ENCODE measurements around the gene KAT2B. TPM values are rescaled to one million over a fixed set of nuclear protein-coding genes. Genes with fewer than 3 reads are reported as not detected.

Gene KAT2B
- total RNA-seq, 1 experiment from 2014 or later: 4.6 TPM

DNA sequence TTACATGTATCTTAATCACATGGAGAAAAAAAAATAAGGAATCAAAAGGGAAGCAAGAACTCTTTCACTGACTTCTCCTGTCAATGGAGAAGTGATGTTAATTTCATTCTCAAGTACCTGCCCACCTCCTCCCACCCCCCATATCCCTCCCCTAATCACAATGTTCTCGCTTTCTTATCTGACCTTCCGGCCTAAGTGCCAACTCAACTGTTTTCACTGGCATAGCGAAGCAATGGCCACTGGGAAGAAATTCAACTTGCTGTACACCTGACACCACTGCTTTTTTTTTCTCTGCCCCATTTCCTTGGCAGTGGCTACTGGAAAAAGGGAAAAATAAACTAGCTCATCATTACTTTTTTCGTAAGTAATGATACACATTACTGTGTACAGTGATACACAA lies 142.0 kb downstream of the KAT2B start:
- POLR2A ChIA-PET (ENCODE audit: low non-redundant PET): no interaction called here
- CTCF ChIA-PET: no interaction called here
- Histone ChIP-seq H3K27ac (ENCODE audit: low read depth, low read length, poor library complexity, severe bottlenecking) (no peak overlapping the region), H3K36me3 (ENCODE audit: insufficient read depth, low read length, poor library complexity, severe bottlenecking) (peaks cover 55% of the 10 kb centered on the region), H3K4me1 (ENCODE audit: insufficient read depth, low read length, poor library complexity, severe bottlenecking) (peaks cover 9% of the 10 kb centered on the region), H3K9me3 (ENCODE audit: low read depth, low read length, poor library complexity, severe bottlenecking) (no peaks in the 10 kb centered on the region), H3K4me3 (ENCODE audit: low read depth, low read length, poor library complexity, severe bottlenecking) (no peak overlapping the region), H3K27me3 (replicated peaks; ENCODE audit: insufficient read depth, low read depth, low read length, poor library complexity) (no peaks in the 10 kb centered on the region)
- TF ChIP-seq EZH2 (IDR thresholded peaks at IDR 0.05; ENCODE audit: borderline replicate concordance, low read depth, low read length, poor library complexity, severe bottlenecking) (no peak), CTCF (conservative IDR thresholded peaks at IDR 0.05; ENCODE audit: low read depth, low read length) (no peak)
- no TSS peak for BruUV-seq (replicated peaks)
- no peak for DNase-seq (ENCODE audit: low spot score)
- intact Hi-C loops (cut with micrococcal nuclease; ENCODE audit: unreplicated experiment): no loop called here

DNA sequence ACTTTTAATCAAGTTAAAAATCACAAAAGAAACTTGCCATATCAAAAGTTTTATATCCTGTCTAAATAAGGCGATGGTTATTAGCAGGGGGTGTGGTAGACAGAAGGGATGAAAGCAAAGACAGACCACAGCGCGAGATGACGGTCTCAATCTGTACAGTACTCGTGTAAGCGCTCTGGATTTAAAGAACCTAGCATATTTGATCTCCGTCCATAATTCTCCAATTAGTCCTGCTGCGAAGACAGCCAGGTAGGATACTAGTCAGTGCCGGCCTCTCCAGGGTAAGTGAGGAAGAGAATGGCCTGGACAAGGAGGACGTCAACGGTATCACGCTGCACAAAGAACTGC lies 145.1 kb downstream of the KAT2B start:
- intact Hi-C loops (cut with micrococcal nuclease; ENCODE audit: unreplicated experiment): loop anchor here (5.0 kb wide), 1 partner anchor 298 kb away; no protein-coding TSS in a partner anchor
- H3K27me3 ChIP-seq (replicated peaks; ENCODE audit: insufficient read depth, low read depth, low read length, poor library complexity): no peaks in the 10 kb centered on the region
- peak overlapping the region; percentile 82 for H3K4me3 ChIP-seq (ENCODE audit: low read depth, low read length, poor library complexity, severe bottlenecking)
- H3K27ac ChIP-seq (ENCODE audit: low read depth, low read length, poor library complexity, severe bottlenecking): peak overlapping the region; percentile 91
- POLR2A ChIA-PET (ENCODE audit: low non-redundant PET): no interaction called here
- H3K36me3 ChIP-seq (ENCODE audit: insufficient read depth, low read length, poor library complexity, severe bottlenecking): peaks cover 27% of the 10 kb centered on the region
- TF ChIP-seq EZH2 (IDR thresholded peaks at IDR 0.05; ENCODE audit: borderline replicate concordance, low read depth, low read length, poor library complexity, severe bottlenecking) (no peak), CTCF (conservative IDR thresholded peaks at IDR 0.05; ENCODE audit: low read depth, low read length) (no peak)
- H3K9me3 ChIP-seq (ENCODE audit: low read depth, low read length, poor library complexity, severe bottlenecking): no peaks in the 10 kb centered on the region
- CTCF ChIA-PET: no interaction called here
- BruUV-seq (replicated peaks): no TSS peak
- peaks cover 9% of the 10 kb centered on the region for H3K4me1 ChIP-seq (ENCODE audit: insufficient read depth, low read length, poor library complexity, severe bottlenecking)
- no peak for DNase-seq (ENCODE audit: low spot score)

- CTCF ChIA-PET: no interaction called here
- Histone ChIP-seq H3K36me3 (ENCODE audit: insufficient read depth, low read length, poor library complexity, severe bottlenecking) (peaks cover 22% of the 10 kb centered on the region), H3K9me3 (ENCODE audit: low read depth, low read length, poor library complexity, severe bottlenecking) (no peaks in the 10 kb centered on the region), H3K27me3 (replicated peaks; ENCODE audit: insufficient read depth, low read depth, low read length, poor library complexity) (no peaks in the 10 kb centered on the region), H3K27ac (ENCODE audit: low read depth, low read length, poor library complexity, severe bottlenecking) (peak within 1 kb of the TSS; percentile 91), H3K4me1 (ENCODE audit: insufficient read depth, low read length, poor library complexity, severe bottlenecking) (peaks cover 9% of the 10 kb centered on the region), H3K4me3 (ENCODE audit: low read depth, low read length, poor library complexity, severe bottlenecking) (peak within 1 kb of the TSS; percentile 82)
- TSS peak; percentile 68 for BruUV-seq (replicated peaks)
- POLR2A ChIA-PET (ENCODE audit: low non-redundant PET): interaction anchor here (0.6 kb wide), 1 partner anchor 238 kb away, joined by 11 read pairs; no protein-coding TSS in a partner anchor
- intact Hi-C loops (cut with micrococcal nuclease; ENCODE audit: unreplicated experiment): loop anchor here (5.0 kb wide), 1 partner anchor 299 kb away; no protein-coding TSS in a partner anchor
- no peak for TF ChIP-seq EZH2 (IDR thresholded peaks at IDR 0.05; ENCODE audit: borderline replicate concordance, low read depth, low read length, poor library complexity, severe bottlenecking)
- TF ChIP-seq CTCF (conservative IDR thresholded peaks at IDR 0.05; ENCODE audit: low read depth, low read length): no peak
- DNase-seq (ENCODE audit: low spot score): peak; percentile 98
Observed at GRCh38 chr3:20185679-20186599, 145.7 kb downstream of the KAT2B start, which contains the start of gene SGO1. Gene SGO1 (minus strand): TSS chr3:20186206. CDS start chr3:20184027, 2,179 bp downstream.
